GM23338 (cell line): ENCODE results near the gene TTPAL. TPM values are rescaled to one million over a fixed set of nuclear protein-coding genes. Genes with fewer than 3 reads are reported as not detected.

Experiments
- ATAC-seq: fragments of 200-7000 bp; cut with Tn5 transposase; 3 replicates; pipeline ENCODE4 v1.9.1; 2020
- DNase-seq: peaks from one replicate; pipeline ENCODE4 v3.0.0-alpha.2; 2015; ENCODE audit warnings: low spot score
- H2AFZ ChIP-seq: fragments of 200-600 bp; sonication (generic); 2 replicates; pipeline ENCODE4 v1.8.0; 2016; ENCODE audit warnings: antibody characterized with exemption, mild to moderate bottlenecking, moderate library complexity
- H3F3A ChIP-seq: fragments of 200-600 bp; sonication (generic); replicated peaks from 2 replicates; pipeline ENCODE4 v1.8.0; 2017; ENCODE audit warnings: antibody characterized with exemption, mixed run types, low read depth
- H3K27ac ChIP-seq: fragments of 200-600 bp; sonication (generic); 2 replicates; pipeline ENCODE4 v1.6.1; 2016; ENCODE audit warnings: low read depth
- H3K27me3 ChIP-seq: fragments of 200-600 bp; sonication (generic); 2 replicates; pipeline ENCODE4 v1.8.0; 2016; ENCODE audit warnings: mild to moderate bottlenecking, mixed run types, moderate library complexity; ENCODE audit not compliant: insufficient read depth
- H3K36me3 ChIP-seq: fragments of 200-600 bp; sonication (generic); 2 replicates; pipeline ENCODE4 v1.8.0; 2016; ENCODE audit warnings: mild to moderate bottlenecking; ENCODE audit not compliant: insufficient read depth
- H3K4me1 ChIP-seq: fragments of 200-600 bp; sonication (generic); 2 replicates; pipeline ENCODE4 v1.8.0; 2016; ENCODE audit warnings: mild to moderate bottlenecking, moderate library complexity; ENCODE audit not compliant: insufficient read depth
- H3K4me2 ChIP-seq: fragments of 200-600 bp; sonication (generic); 2 replicates; pipeline ENCODE4 v1.7.1; 2017; ENCODE audit warnings: mixed run types
- H3K4me3 ChIP-seq: fragments of 200-600 bp; sonication (generic); 2 replicates; pipeline ENCODE4 v1.6.1; 2016; ENCODE audit warnings: mixed run types
- H3K79me2 ChIP-seq: fragments of 200-600 bp; sonication (generic); replicated peaks from 2 replicates; pipeline ENCODE4 v1.8.0; 2017; ENCODE audit warnings: mild to moderate bottlenecking; ENCODE audit not compliant: insufficient read depth
- H3K9me2 ChIP-seq: fragments of 200-600 bp; sonication (generic); 2 replicates; pipeline ENCODE4 v1.8.0; 2017; ENCODE audit not compliant: insufficient read depth
- H4K20me1 ChIP-seq: fragments of 200-600 bp; sonication (generic); replicated peaks from 2 replicates; pipeline ENCODE4 v1.8.0; 2017; ENCODE audit warnings: mild to moderate bottlenecking; ENCODE audit not compliant: insufficient read depth
- H3K27ac Mint-ChIP-seq: 2 replicates; pipeline ENCODE4 v1.8.0; 2020; ENCODE audit warnings: inconsistent platforms, mild to moderate bottlenecking, moderate library complexity, mixed read lengths
- H3K27me3 Mint-ChIP-seq: 3 replicates; pipeline ENCODE4 v1.8.0; 2022; ENCODE audit warnings: low read depth, mild to moderate bottlenecking, moderate library complexity, mixed read lengths, inconsistent platforms; ENCODE audit not compliant: insufficient read depth, poor library complexity
- H3K36me3 Mint-ChIP-seq: 3 replicates; pipeline ENCODE4 v1.8.0; 2021; ENCODE audit warnings: low read depth, mild to moderate bottlenecking, inconsistent platforms, moderate library complexity, mixed read lengths
- H3K4me1 Mint-ChIP-seq: 3 replicates; pipeline ENCODE4 v1.8.0; 2020; ENCODE audit warnings: mild to moderate bottlenecking, inconsistent platforms, mixed read lengths
- H3K4me3 Mint-ChIP-seq: 3 replicates; pipeline ENCODE4 v1.8.0; 2021; ENCODE audit warnings: moderate library complexity, mild to moderate bottlenecking, inconsistent platforms, mixed read lengths
- H3K9me3 Mint-ChIP-seq: 3 replicates; pipeline ENCODE4 v1.8.0; 2020; ENCODE audit warnings: moderate library complexity, mild to moderate bottlenecking, inconsistent platforms, mixed read lengths
- CREB1 ChIP-seq: fragments of 250-450 bp; sonication (Bioruptor Pico); IDR thresholded peaks from 2 replicates; pipeline ENCODE4 v1.5.0; 2020; ENCODE audit warnings: low read depth, mild to moderate bottlenecking, moderate library complexity
- EZH2 ChIP-seq: fragments of 200-600 bp; sonication (generic); IDR thresholded peaks from one replicate; pipeline ENCODE4 v1.8.0; 2017; ENCODE audit warnings: antibody characterized with exemption, mild to moderate bottlenecking, low read depth; ENCODE audit not compliant: unreplicated experiment
- JUNB ChIP-seq: IDR thresholded peaks from one replicate; pipeline ENCODE4 v1.6.1; 2016; ENCODE audit warnings: antibody characterized with exemption; ENCODE audit not compliant: unreplicated experiment
- REST ChIP-seq: IDR thresholded peaks from one replicate; pipeline ENCODE4 v1.6.1; 2018; ENCODE audit warnings: antibody characterized with exemption; ENCODE audit not compliant: unreplicated experiment
- ZNF114 ChIP-seq: fragments of 250-450 bp; sonication (Bioruptor Pico); IDR thresholded peaks from 2 replicates; pipeline ENCODE4 v1.5.0; 2020; ENCODE audit warnings: mild to moderate bottlenecking, moderate library complexity
- ZNF331 ChIP-seq: fragments of 250-450 bp; sonication (Bioruptor Pico); IDR thresholded peaks from 2 replicates; pipeline ENCODE4 v1.5.0; 2020; ENCODE audit warnings: low read depth, mild to moderate bottlenecking, moderate library complexity
- ZNF462 ChIP-seq: fragments of 250-450 bp; sonication (Bioruptor Pico); IDR thresholded peaks from 2 replicates; pipeline ENCODE4 v1.5.0; 2020; ENCODE audit warnings: mild to moderate bottlenecking, moderate library complexity
- polyA plus RNA-seq: library from polyadenylated mRNA; unstranded; fragments of >200 nt; fragmentation: Nextera tagmentation; extraction: Ambion mirVana; gene quantifications from 2 replicates; pipeline ENCODE4 v1.2.1, GENCODE V29; 2016
- total RNA-seq: library from RNA; depleted of rRNA; stranded (reverse); fragments of >200 nt; shearing (Covaris generic); gene quantifications from 2 replicates; pipeline ENCODE4 v1.2.3, GENCODE V29; 2014
- TF ChIP-seq, protein P1 (sequence below): IDR thresholded peaks from 2 replicates; pipeline ENCODE4 v1.6.1; 2016; ENCODE audit warnings: antibody characterized with exemption

TTPAL gene
- total and polyA plus RNA-seq, 2 experiments from 2014 or later = 3.7 to 10.2 TPM

DNA sequence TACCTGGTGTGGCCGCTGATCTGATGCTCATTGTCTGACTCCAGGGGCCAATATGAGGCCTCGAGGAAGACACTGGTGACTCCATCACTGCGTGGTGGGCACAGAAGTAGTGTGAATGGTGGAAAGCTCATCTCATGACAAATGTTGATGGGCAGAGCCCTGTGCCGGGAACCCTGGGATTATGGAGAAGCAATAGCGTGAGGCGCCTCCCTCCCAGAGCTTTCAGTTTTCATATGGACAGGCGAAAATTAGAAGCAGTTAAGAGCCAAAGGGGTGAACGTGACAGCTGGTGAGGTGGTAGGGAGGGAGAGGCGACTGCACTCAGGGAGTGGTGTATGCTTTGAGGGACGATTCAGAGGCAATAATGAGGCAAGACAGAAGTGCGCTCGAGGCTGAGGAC lies 39.3 kb upstream of the TTPAL start:
- Mint-ChIP-seq H3K4me1 (no peaks in the 10 kb centered on the region), H3K4me3 (no peak overlapping the region), H3K27ac (no peak overlapping the region), H3K36me3 (no peaks in the 10 kb centered on the region), H3K9me3 (no peaks in the 10 kb centered on the region; the same call in 2 of the 3 replicates), H3K27me3 (peaks cover 5% of the 10 kb centered on the region)
- Histone ChIP-seq H3K4me3 (no peak overlapping the region), H3K36me3 (no peaks in the 10 kb centered on the region), H3K79me2 (no peaks in the 10 kb centered on the region), H4K20me1 (no peaks in the 10 kb centered on the region), H2AFZ (no peak overlapping the region), H3F3A (0 out of 2 replicates have a peak, but pooled peaks cover 3% of the 10 kb centered on the region), H3K4me2 (no peak overlapping the region), H3K4me1 (no peaks in the 10 kb centered on the region), H3K27me3 (no peaks in the 10 kb centered on the region), H3K9me2 (no peaks in the 10 kb centered on the region), H3K27ac (no peak overlapping the region)
- DNase-seq (no peak), ATAC-seq (no peak)
- TF ChIP-seq, protein P1, sequence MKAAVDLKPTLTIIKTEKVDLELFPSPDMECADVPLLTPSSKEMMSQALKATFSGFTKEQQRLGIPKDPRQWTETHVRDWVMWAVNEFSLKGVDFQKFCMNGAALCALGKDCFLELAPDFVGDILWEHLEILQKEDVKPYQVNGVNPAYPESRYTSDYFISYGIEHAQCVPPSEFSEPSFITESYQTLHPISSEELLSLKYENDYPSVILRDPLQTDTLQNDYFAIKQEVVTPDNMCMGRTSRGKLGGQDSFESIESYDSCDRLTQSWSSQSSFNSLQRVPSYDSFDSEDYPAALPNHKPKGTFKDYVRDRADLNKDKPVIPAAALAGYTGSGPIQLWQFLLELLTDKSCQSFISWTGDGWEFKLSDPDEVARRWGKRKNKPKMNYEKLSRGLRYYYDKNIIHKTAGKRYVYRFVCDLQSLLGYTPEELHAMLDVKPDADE = no peak
- no peak for TF ChIP-seq ZNF462 (CRISPR knock-in tag)
- TF ChIP-seq JUNB = no peak
- no peak for TF ChIP-seq EZH2
- TF ChIP-seq ZNF114 = no peak

- no peaks in the 10 kb centered on the region for H4K20me1 ChIP-seq
- Mint-ChIP-seq H3K4me3 (no peak overlapping the region), H3K27ac (no peak overlapping the region), H3K36me3 (no peaks in the 10 kb centered on the region), H3K9me3 (no peaks in the 10 kb centered on the region; the same call in 2 of the 3 replicates), H3K27me3 (peaks cover 8% of the 10 kb centered on the region), H3K4me1 (no peaks in the 10 kb centered on the region)
- no peaks in the 10 kb centered on the region for H3K4me1 ChIP-seq
- H3K79me2 ChIP-seq = no peaks in the 10 kb centered on the region
- no peak overlapping the region for H3K4me2 ChIP-seq
- H3K27me3 ChIP-seq = no peaks in the 10 kb centered on the region
- H3F3A ChIP-seq = 0 out of 2 replicates have a peak, but pooled peaks cover 3% of the 10 kb centered on the region
- H3K9me2 ChIP-seq = no peaks in the 10 kb centered on the region
- peak overlapping the region; percentile 66; the same call in 1 of the 2 replicates for H2AFZ ChIP-seq
- H3K36me3 ChIP-seq = no peaks in the 10 kb centered on the region
- ATAC-seq = no peak
- no peak for DNase-seq
- H3K27ac ChIP-seq = no peak overlapping the region
- no peak overlapping the region for H3K4me3 ChIP-seq
- TF ChIP-seq CREB1 = no peak
- no peak for TF ChIP-seq ZNF331
- TF ChIP-seq REST = no peak
- TF ChIP-seq, protein P1 = no peak
These were observed 38.2 kb upstream of the TTPAL start for GRCh38 chr20:44437497-44437896.
